Measurements from ENCODE around the gene RRP1B.
"Not testable (repeated sequence)": the region's sequence is repeated elsewhere in the genome, so short reads cannot be mapped to it uniquely, and the experiment has no call there.

The RRP1B gene

GRCh38 chr21:43644071-43644470 lies 15.3 kb upstream of the RRP1B start:
- no peak for DNase-seq (ENCODE audit: extremely low read depth, low read depth)
- no peak for TF ChIP-seq CTCF (IDR thresholded peaks at IDR 0.05; ENCODE audit: low read depth, low read length)

DNA sequence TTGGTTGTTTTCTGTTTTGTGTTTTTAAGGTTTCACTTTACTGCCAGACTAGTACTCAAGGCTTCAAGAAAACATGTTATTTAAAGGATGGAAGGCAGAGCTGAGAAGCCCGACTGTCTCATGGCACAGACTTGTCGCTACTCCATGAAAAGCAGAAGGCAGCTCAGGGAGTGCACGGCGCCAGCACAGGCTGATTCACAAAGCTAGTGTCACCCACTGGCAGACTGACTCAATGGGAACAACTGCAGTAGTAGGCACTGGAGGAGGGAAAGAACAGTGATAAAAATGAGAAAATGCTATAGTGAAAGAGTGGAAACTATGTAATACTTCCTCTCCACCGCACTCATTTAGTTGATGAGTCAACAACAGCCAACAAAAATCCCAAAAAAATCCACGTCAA lies 14.8 kb upstream of the RRP1B start:
- DNase-seq (ENCODE audit: extremely low read depth, low read depth): no peak

GRCh38 chr21:43645136-43645891 lies 14.0 kb upstream of the RRP1B start:
- TF ChIP-seq CTCF (IDR thresholded peaks at IDR 0.05; ENCODE audit: low read depth, low read length): peak; percentile 71
- no peak for DNase-seq (ENCODE audit: extremely low read depth, low read depth)

More for the DNA sequence above, 14.8 kb upstream of the RRP1B start:
- no peak for TF ChIP-seq CTCF (IDR thresholded peaks at IDR 0.05; ENCODE audit: low read depth, low read length)

DNA sequence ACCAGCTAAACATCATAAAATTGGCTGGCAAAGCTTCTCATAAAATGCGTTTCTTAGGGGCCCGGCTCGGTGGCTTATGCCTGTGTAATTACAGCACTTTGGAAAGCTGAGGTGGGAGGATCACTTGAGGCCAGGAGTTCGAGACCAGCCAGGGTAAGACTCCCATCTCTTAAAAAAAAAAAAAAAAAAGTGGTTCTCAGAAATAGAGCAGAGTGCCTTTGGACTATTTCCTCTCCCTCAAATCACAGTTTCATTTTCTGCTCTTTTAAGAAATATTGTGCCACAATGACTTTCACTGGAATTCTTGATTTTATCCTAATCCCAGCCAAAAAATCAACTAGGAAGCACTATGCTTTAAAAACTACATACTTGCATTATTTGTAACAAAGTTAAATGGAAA lies 13.4 kb upstream of the RRP1B start:
- no peak for DNase-seq (ENCODE audit: extremely low read depth, low read depth)
- no peak for TF ChIP-seq CTCF (IDR thresholded peaks at IDR 0.05; ENCODE audit: low read depth, low read length)

GRCh38 chr21:43646550-43647260 lies 12.7 kb upstream of the RRP1B start:
- peak; percentile 75 for DNase-seq (ENCODE audit: extremely low read depth, low read depth)
- TF ChIP-seq CTCF (IDR thresholded peaks at IDR 0.05; ENCODE audit: low read depth, low read length): peak; percentile 99

DNA sequence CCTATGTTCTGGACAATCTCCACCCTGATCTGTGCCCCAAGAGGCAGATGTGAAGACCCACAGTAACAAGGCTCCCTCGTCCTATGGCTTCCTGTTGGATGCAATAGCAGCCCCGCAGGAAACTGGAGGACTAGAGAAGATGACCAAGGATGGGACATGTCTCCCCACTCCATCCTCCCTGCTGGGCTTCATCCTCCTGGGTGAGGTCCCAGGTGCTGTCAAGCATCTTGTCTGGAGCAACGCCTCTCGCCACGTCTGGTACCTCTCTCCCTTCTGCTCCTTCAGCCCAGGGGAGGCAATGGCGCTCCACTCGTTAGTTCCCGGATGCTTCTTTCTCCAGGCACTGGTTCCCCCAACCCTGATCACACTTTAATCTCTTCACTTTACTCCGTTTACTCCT lies 11.2 kb upstream of the RRP1B start:
- TF ChIP-seq CTCF (IDR thresholded peaks at IDR 0.05; ENCODE audit: low read depth, low read length): no peak

GRCh38 chr21:43651926-43652325 lies 7.4 kb upstream of the RRP1B start:
- DNase-seq (ENCODE audit: extremely low read depth, low read depth): not testable (repeated sequence)

More for the DNA sequence above, 11.2 kb upstream of the RRP1B start:
- DNase-seq (ENCODE audit: extremely low read depth, low read depth): no peak
